Activated CD4-positive, alpha-beta memory T cell treated with anti-CD3 and anti-CD28 coated beads, Interleukin-2, amount 10 ng/mL, durations not matched to agents 7 days and 5 days (primary cell): ENCODE results near the gene GSDME. TPM values are rescaled to one million over a fixed set of nuclear protein-coding genes. Genes with fewer than 3 reads are reported as not detected.
A peak's percentile ranks its signal among the peaks of the same experiment; 100 is the strongest.

Experiments
- CTCF ChIA-PET: fragments of 350-600 bp; sonication (Branson Sonifier 250); formaldehyde crosslinking; loops from one replicate; lab custom pipeline; 2021; ENCODE audit warnings: antibody characterized with exemption, inconsistent platforms; lab: Charles Lee
- POLR2A ChIA-PET: fragments of 350-600 bp; sonication (Branson Sonifier 250); formaldehyde crosslinking; loops from one replicate; lab custom pipeline; 2021; ENCODE audit warnings: antibody characterized with exemption; lab: Charles Lee
- DNase-seq: peaks from one replicate; pipeline ENCODE4 v3.0.0-alpha.2; 2020
- H3K27ac Mint-ChIP-seq: one replicate; pipeline ENCODE4 v1.8.0; 2021; ENCODE audit warnings: mild to moderate bottlenecking, mixed read lengths
- H3K27me3 Mint-ChIP-seq: one replicate; pipeline ENCODE4 v1.8.0; 2021; ENCODE audit warnings: mixed read lengths
- H3K36me3 Mint-ChIP-seq: one replicate; pipeline ENCODE4 v1.8.0; 2021; ENCODE audit warnings: low read depth, mixed read lengths
- H3K4me1 Mint-ChIP-seq: one replicate; pipeline ENCODE4 v1.8.0; 2021; ENCODE audit warnings: mixed read lengths
- H3K4me3 Mint-ChIP-seq: one replicate; pipeline ENCODE4 v1.8.0; 2021; ENCODE audit warnings: mild to moderate bottlenecking, mixed read lengths
- H3K9me3 Mint-ChIP-seq: one replicate; pipeline ENCODE4 v1.8.0; 2021; ENCODE audit warnings: mixed read lengths
- total RNA-seq, 2 experiments: library from RNA; stranded (reverse); gene quantifications; one replicate each; pipeline ENCODE4 v1.2.3, GENCODE V29; 2021

GSDME gene
- total RNA-seq, 2 experiments from 2014 or later: 1.7 to 1.8 TPM

DNA sequence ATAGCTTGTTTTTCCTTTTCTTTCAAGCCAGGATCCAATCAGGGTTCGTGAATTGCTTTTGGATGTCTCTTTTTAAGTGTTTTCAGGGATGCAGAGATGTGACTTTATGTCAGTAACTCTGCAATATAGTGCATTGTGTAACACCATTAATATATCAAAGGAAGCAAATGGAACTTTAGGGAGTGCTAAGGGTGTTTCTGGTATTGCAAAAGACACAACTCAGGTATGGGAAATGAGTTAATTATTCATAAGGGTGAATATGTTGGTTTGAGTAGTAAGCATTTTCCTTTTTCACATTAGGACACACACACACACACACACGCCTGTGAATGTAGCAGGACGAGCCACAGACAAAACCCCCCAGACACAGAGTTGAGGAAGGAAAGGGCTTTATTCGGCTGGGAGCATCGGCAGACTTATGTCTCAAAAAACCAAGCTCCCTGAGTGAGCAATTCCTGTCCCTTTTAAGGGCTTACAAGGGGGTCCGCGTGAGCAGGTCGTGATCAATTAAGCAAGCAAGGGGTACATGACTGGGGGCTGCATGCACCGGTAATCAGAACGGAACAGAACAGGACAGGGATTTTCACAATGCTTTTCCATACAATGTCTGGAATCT lies 31.8 kb upstream of the GSDME start:
- Mint-ChIP-seq H3K4me3 (no peak overlapping the region), H3K9me3 (no peaks in the 10 kb centered on the region), H3K36me3 (peaks cover 26% of the 10 kb centered on the region), H3K27ac (no peak overlapping the region), H3K4me1 (peaks cover 16% of the 10 kb centered on the region), H3K27me3 (no peaks in the 10 kb centered on the region)
- ChIA-PET CTCF (interaction anchor here (0.8 to 1.1 kb wide), 3 partner anchors 304 to 309 kb away, joined by 3 to 4 read pairs (median 3); no protein-coding TSS in a partner anchor), POLR2A (no interaction called here)
- no peak for DNase-seq

DNA sequence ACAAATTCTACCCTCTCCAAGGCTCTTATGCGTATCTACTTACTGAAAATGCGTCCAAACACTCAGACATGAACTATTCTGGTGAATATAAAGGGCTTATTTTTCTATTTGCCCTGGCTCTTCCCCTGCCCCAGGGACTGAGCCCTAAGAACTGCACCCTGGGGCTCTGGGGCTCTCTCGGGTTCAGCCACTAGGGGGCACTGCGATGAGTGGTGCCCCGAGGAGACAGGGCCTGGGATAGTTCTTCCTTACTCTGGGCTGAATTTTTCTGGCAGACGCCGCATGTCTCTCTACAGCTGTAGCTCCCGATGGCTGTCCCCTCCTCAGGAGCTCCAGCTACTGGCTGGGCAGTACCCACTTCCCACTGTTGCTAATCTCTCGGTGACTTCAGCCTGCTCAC lies 30.8 kb upstream of the GSDME start:
- Mint-ChIP-seq H3K27me3 (no peaks in the 10 kb centered on the region), H3K36me3 (peaks cover 33% of the 10 kb centered on the region), H3K4me3 (no peak overlapping the region), H3K27ac (no peak overlapping the region), H3K9me3 (peaks cover 9% of the 10 kb centered on the region), H3K4me1 (peaks cover 12% of the 10 kb centered on the region)
- no peak for DNase-seq
- CTCF ChIA-PET: interaction anchor here (0.7 to 1.1 kb wide), 3 partner anchors 305 to 1780 kb away, joined by 3 to 4 read pairs (median 3); no protein-coding TSS in a partner anchor
- POLR2A ChIA-PET: no interaction called here

DNA sequence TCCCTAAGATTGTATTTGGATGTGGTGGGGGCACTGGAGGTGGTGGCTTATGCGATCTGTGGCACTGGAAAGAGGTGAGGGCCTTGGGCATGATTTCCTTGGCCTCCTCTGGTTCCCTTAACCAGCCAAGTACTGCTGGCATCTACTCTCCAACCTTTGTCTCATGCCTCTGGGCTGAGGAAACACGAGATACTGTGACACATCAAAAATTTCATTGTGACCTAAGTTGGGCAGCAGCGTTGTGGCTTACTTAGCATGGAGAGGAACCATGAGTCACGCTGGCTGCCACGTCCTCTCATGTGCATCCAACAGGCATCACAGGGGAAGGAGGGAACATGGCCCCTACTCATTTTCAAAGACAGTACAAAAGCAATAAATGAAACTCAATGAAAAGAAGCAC lies 29.7 kb upstream of the GSDME start:
- ChIA-PET CTCF (no interaction called here), POLR2A (no interaction called here)
- Mint-ChIP-seq H3K36me3 (peaks cover 31% of the 10 kb centered on the region), H3K4me1 (peaks cover 12% of the 10 kb centered on the region), H3K27me3 (no peaks in the 10 kb centered on the region), H3K4me3 (no peak overlapping the region), H3K9me3 (peaks cover 9% of the 10 kb centered on the region), H3K27ac (no peak overlapping the region)
- DNase-seq: peak; percentile 39

DNA sequence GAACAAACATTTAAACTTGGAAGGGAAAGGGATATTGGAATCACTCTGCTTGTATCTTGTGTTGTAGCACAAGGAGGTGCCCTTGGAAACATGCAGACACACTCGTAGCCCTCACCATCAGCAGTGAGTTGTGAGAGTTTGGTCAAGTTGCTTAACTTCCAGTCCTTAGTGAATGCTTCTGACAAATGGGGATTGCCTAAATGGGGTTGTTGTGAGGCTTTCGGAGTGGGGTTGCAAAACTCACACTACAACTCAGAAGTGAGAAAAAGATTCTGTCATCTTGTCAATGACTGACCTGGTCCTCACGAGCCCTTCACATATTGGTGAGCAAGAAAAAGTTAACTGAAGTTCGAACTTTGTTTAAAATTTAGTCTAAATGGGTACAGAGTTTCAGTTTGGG lies 29.0 kb upstream of the GSDME start:
- no peak for DNase-seq
- ChIA-PET POLR2A (no interaction called here), CTCF (no interaction called here)
- Mint-ChIP-seq H3K27me3 (no peaks in the 10 kb centered on the region), H3K4me3 (no peak overlapping the region), H3K4me1 (peaks cover 12% of the 10 kb centered on the region), H3K9me3 (peaks cover 9% of the 10 kb centered on the region), H3K27ac (no peak overlapping the region), H3K36me3 (peaks cover 25% of the 10 kb centered on the region)

DNA sequence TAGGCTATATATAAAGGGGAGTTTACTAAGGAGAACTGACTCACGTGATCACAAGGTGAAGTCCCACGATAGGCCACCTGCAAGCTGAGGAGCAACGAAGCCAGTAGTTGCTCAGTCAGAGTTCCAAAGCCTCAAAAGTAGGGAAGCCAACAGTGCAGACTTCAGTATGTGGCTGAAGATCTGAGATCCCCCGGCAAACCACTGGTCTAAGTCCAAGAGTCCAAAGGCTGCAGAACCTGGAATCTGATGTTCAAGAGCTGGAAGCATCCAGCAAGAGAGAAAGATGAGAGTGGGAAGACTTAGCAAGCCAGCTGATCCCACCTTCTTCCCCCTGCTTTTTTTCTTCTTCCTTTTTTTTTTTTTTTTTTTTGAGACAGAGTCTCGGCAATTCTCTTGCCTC lies 27.0 kb upstream of the GSDME start:
- H3K4me3 Mint-ChIP-seq: no peak overlapping the region
- H3K4me1 Mint-ChIP-seq: peaks cover 12% of the 10 kb centered on the region
- no peaks in the 10 kb centered on the region for H3K27me3 Mint-ChIP-seq
- peaks cover 22% of the 10 kb centered on the region for H3K36me3 Mint-ChIP-seq
- DNase-seq: no peak
- ChIA-PET POLR2A (no interaction called here), CTCF (no interaction called here)
- H3K27ac Mint-ChIP-seq: no peak overlapping the region
- H3K9me3 Mint-ChIP-seq: peaks cover 9% of the 10 kb centered on the region

DNA sequence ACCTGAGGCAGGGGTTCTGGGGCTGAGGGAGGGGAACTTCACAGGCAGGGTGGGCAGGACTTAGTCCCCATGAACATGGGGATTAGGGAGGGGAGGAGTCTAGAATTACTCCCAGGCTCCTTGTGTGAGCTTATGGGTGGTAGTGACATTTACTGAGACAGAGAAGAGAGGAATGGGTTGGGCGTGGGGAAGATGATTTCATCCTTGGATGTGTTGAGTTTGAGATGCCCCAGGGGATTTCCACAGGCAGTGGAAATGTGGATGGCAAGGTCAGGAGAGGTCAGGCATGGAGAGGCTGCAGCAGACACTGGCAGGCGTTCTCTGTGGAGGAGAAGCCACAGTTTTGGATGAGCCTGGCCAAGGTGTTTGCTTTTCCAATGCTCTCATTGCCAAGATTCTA lies 26.4 kb upstream of the GSDME start:
- peaks cover 18% of the 10 kb centered on the region for H3K36me3 Mint-ChIP-seq
- H3K9me3 Mint-ChIP-seq: peaks cover 9% of the 10 kb centered on the region
- CTCF ChIA-PET: interaction anchor here (1.3 kb wide), 2 partner anchors 29 to 310 kb away, joined by 4 to 5 read pairs; no protein-coding TSS in a partner anchor
- DNase-seq: no peak
- H3K4me3 Mint-ChIP-seq: no peak overlapping the region
- no peak overlapping the region for H3K27ac Mint-ChIP-seq
- H3K4me1 Mint-ChIP-seq: peaks cover 14% of the 10 kb centered on the region
- POLR2A ChIA-PET: no interaction called here
- no peaks in the 10 kb centered on the region for H3K27me3 Mint-ChIP-seq

DNA sequence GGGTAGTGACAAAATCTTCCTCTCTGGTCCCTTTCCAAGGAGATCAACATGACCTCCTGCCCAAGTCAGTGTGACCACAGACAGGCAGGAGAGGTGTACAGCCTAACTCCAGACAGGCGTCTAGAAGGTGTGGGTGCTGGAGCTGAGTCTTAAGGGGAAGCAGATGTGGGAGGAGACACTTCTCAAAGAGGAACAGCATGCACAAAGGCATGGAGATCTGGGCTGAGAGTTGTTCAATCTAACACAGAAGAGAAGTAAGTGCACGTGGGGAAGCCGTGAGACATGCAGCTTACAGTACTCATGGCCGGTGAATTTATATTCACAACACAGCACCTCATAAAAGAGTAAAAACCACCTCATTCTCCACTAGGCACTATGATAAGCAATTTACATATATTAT lies 23.8 kb upstream of the GSDME start:
- H3K27me3 Mint-ChIP-seq: no peaks in the 10 kb centered on the region
- H3K27ac Mint-ChIP-seq: no peak overlapping the region
- ChIA-PET POLR2A (no interaction called here), CTCF (no interaction called here)
- peaks cover 9% of the 10 kb centered on the region for H3K9me3 Mint-ChIP-seq
- H3K4me1 Mint-ChIP-seq: peaks cover 2% of the 10 kb centered on the region
- H3K36me3 Mint-ChIP-seq: peaks cover 16% of the 10 kb centered on the region
- H3K4me3 Mint-ChIP-seq: no peak overlapping the region
- DNase-seq: no peak

DNA sequence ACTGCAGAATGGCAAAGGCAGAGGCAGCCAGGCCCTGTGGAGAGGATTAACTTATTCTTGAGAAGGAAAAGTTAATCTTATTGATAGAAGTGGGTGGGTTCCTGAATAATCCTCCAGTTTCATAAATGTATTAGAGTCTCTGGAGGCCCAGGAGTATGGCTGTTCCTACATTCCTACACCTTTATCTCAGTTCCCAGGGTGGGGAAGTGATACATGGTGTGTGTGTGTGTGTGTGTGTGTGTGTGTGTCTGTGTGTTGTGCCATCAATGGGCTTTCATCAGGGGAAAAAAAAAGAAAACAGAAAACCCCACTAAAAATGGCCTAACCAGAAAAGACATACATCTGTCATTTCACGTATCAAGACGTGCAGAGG lies 22.0 kb upstream of the GSDME start:
- CTCF ChIA-PET: no interaction called here
- POLR2A ChIA-PET: no interaction called here

DNA sequence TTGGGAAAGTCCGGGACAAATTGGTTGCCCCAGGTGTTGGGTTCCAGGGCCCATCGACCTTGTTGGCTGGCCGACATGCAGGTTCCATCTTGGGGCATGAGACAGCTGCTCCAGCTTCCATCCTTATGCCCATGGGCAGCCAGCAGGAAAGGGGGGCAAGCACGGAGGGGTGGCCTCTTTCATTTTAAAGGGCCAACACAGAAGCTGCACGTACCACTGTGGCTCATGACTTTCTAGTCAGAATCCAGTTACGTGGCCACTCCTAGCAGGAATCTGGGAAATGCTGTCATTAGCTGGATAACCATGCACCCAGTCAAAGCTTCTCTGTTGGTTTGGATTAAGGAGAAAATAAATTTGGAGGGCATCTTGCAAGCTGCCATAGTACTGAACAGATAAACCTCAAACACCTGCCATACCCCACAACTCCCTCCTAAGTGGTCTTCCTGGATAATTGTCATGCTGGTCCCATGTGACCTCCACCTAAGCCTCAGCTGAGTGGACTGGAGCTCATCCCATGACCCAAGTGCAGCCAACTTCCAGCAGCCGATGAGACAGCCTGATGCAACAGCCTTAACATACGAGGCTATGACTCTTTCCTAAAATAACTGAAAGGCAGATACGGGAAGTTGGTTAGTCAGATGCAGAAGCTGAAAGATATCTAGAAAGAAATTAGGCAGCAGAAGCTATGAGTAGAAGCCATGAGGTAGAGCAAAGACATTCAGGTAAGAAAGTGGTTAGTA lies 21.4 kb upstream of the GSDME start:
- POLR2A ChIA-PET: no interaction called here
- CTCF ChIA-PET: no interaction called here
- peaks cover 5% of the 10 kb centered on the region for H3K9me3 Mint-ChIP-seq
- no peak overlapping the region for H3K4me3 Mint-ChIP-seq
- H3K27ac Mint-ChIP-seq: no peak overlapping the region
- H3K36me3 Mint-ChIP-seq: peaks cover 10% of the 10 kb centered on the region
- H3K27me3 Mint-ChIP-seq: no peaks in the 10 kb centered on the region
- no peak for DNase-seq
- H3K4me1 Mint-ChIP-seq: peaks cover 5% of the 10 kb centered on the region

More for the DNA sequence above, 22.0 kb upstream of the GSDME start:
- Mint-ChIP-seq H3K27me3 (no peaks in the 10 kb centered on the region), H3K4me3 (no peak overlapping the region), H3K4me1 (peaks cover 2% of the 10 kb centered on the region), H3K36me3 (peaks cover 15% of the 10 kb centered on the region), H3K9me3 (peaks cover 9% of the 10 kb centered on the region), H3K27ac (no peak overlapping the region)
- no peak for DNase-seq

DNA sequence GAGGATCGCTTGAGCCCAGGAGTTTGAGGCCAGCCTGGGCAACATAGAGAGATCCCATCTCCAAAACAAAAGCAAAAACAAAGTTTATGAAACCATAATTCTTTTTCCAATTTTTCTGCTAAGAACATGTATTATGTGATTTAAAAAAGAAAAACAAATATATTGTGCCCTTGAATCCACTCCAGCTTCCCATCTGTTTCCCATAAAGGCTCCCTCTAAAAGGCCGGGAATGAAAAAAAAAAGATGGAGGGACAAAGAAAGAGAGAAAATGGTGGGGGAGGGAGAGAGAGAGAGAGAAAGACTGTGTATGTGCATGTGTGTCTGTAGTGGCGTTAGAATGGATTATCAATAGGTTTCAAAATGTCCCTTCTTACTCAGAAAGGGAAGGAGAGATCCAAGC lies 20.5 kb upstream of the GSDME start:
- ChIA-PET POLR2A (interaction anchor here (1.2 kb wide), 1 partner anchor 21 kb away, joined by 4 read pairs; no protein-coding TSS in a partner anchor), CTCF (no interaction called here)
- no peak overlapping the region for H3K4me3 Mint-ChIP-seq
- peaks cover 3% of the 10 kb centered on the region for H3K36me3 Mint-ChIP-seq
- H3K9me3 Mint-ChIP-seq: no peaks in the 10 kb centered on the region
- H3K27ac Mint-ChIP-seq: no peak overlapping the region
- no peaks in the 10 kb centered on the region for H3K27me3 Mint-ChIP-seq
- H3K4me1 Mint-ChIP-seq: peaks cover 9% of the 10 kb centered on the region
- DNase-seq: no peak

DNA sequence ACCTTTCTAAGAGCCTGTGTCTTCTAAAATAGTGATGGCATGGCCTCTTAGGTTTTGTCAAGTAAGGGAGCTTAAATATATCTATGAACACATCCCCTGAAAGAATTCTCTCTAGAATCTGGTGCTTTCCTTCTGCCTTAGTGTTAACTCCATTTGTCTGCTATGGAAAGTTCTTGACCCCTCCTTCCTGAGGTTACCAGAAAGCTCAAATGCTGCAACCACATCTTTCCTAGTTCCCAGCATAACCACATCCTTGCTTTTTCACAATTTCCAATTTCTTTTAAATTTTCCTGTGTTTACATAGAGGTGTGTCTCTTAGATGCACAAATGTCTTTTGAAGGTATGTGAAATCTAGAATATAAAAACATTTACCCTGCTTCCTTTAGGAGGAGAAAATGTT lies 16.4 kb upstream of the GSDME start:
- Mint-ChIP-seq H3K4me3 (no peak overlapping the region), H3K9me3 (peaks cover 7% of the 10 kb centered on the region), H3K27ac (no peak overlapping the region), H3K27me3 (peaks cover 4% of the 10 kb centered on the region), H3K4me1 (peaks cover 27% of the 10 kb centered on the region), H3K36me3 (peaks cover 6% of the 10 kb centered on the region)
- no peak for DNase-seq
- ChIA-PET POLR2A (no interaction called here), CTCF (no interaction called here)

DNA sequence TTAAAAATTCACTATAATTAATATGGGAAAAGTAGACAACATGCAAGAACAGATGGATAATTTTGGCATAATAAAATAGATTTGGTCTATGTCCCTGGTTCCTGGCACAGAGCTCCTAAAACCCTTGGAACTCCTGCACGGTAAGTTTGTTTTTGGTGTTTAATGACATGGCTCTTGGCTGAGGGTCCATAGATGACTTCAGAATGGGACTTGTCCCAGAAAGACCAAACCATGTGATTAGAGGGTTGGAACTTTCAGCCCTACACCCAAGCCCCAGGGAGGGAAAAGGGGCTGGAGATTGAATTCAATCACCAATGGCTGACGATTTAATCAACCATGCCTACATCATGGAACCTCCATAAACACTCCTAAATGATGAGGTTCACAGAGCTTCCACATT lies 12.6 kb upstream of the GSDME start:
- H3K27ac Mint-ChIP-seq: no peak overlapping the region
- POLR2A ChIA-PET: interaction anchor here (1.1 kb wide), 1 partner anchor 14 kb away, joined by 4 read pairs; no protein-coding TSS in a partner anchor

DNA sequence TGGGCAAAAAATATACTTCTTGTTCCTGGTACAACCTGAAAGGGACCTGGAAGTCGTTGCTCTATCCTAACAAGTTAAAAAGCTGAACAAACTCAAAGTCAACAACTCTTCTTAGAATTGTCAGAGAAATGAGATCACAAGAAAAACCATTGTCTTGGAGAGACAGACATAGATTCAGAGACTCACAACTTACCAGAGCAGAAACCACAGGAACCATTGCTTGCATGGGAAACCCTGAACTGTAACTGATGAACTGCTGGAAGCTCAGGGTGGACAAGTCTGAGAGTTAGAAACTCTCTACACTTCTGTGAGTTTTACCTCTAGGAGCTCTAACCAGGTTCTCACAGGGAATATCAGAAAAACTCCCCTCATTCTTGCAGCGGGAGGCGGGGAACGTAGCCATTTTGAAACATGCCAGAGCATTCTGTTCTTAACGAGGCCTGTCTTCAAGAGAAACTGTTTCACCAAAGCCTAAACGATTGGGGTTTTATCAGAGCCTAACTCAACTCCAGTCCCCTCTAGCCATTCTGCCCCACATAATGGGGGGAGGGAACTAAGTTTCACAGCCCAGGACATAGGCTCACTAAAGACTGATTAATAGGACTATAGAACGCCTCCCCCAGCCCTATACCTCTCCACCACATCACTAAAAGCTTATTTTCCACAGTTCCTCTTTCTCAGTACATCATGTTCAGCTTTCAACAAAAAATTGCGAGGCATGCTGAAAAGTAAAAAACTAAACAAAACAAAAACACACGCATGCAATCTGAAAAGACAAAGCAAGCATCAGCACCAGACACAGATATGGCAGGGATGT lies 12.0 kb upstream of the GSDME start:
- peaks cover 33% of the 10 kb centered on the region for H3K4me1 Mint-ChIP-seq
- H3K27me3 Mint-ChIP-seq: peaks cover 21% of the 10 kb centered on the region
- H3K27ac Mint-ChIP-seq: peak overlapping the region; percentile 64
- H3K9me3 Mint-ChIP-seq: peaks cover 7% of the 10 kb centered on the region
- H3K4me3 Mint-ChIP-seq: no peak overlapping the region
- ChIA-PET POLR2A (interaction anchor here (1.1 to 1.3 kb wide), 2 partner anchors 13 to 356 kb away, joined by 4 to 6 read pairs; partner anchors contain the start of gene CYCS), CTCF (interaction anchor here (1.0 to 1.5 kb wide), 3 partner anchors 42 to 329 kb away, joined by 3 to 4 read pairs (median 3); no protein-coding TSS in a partner anchor)
- no peak for DNase-seq
- peaks cover 6% of the 10 kb centered on the region for H3K36me3 Mint-ChIP-seq

More for the DNA sequence above, 12.6 kb upstream of the GSDME start:
- CTCF ChIA-PET: no interaction called here
- peaks cover 6% of the 10 kb centered on the region for H3K36me3 Mint-ChIP-seq
- peaks cover 33% of the 10 kb centered on the region for H3K4me1 Mint-ChIP-seq
- no peak overlapping the region for H3K4me3 Mint-ChIP-seq
- peaks cover 17% of the 10 kb centered on the region for H3K27me3 Mint-ChIP-seq
- peaks cover 7% of the 10 kb centered on the region for H3K9me3 Mint-ChIP-seq
- no peak for DNase-seq
